Fibroblast of lung (primary cell): ENCODE measurements around the gene KCNMB3. TPM values are rescaled to one million over a fixed set of nuclear protein-coding genes. Genes with fewer than 3 reads are reported as not detected.
"Not testable (repeated sequence)": the region's sequence is repeated elsewhere in the genome, so short reads cannot be mapped to it uniquely, and the experiment has no call there.

ENCODE experiments used
- DNase-seq, 2 donors: peaks; one replicate each; pipeline versions ENCODE4 v3.0.0 to v3.0.0-alpha.2; 2010; ENCODE audit warnings: low read depth in 2 of 2
- H2AFZ ChIP-seq: 2 replicates; pipeline ENCODE4 v1.5.1; 2012; ENCODE audit warnings: low read length, control low read depth, inconsistent platforms
- H3K27ac ChIP-seq: 2 replicates; pipeline ENCODE4 v1.5.1; 2011; ENCODE audit warnings: low read length, control low read depth; ENCODE audit not compliant: insufficient read depth
- H3K27me3 ChIP-seq: 2 replicates; pipeline ENCODE4 v1.5.1; 2011; ENCODE audit warnings: mild to moderate bottlenecking, low read length; ENCODE audit not compliant: control insufficient read depth, insufficient read depth
- H3K36me3 ChIP-seq: 2 replicates; pipeline ENCODE4 v1.5.1; 2011; ENCODE audit warnings: low read length; ENCODE audit not compliant: control insufficient read depth, insufficient read depth
- H3K4me1 ChIP-seq: 2 replicates; pipeline ENCODE4 v1.5.1; 2011; ENCODE audit warnings: low read length; ENCODE audit not compliant: control insufficient read depth, insufficient read depth; ENCODE audit errors: extremely low read depth
- H3K4me2 ChIP-seq: 2 replicates; pipeline ENCODE4 v1.5.1; 2011; ENCODE audit warnings: low read length, control low read depth; ENCODE audit not compliant: insufficient read depth; ENCODE audit errors: extremely low read depth
- H3K4me3 ChIP-seq, 4 experiments: fragments of 200-600 bp in 1 of 4; sonication (generic) in 1 of 4; replicated peaks in 1 of 4; 2 replicates each; pipeline ENCODE4 v1.5.1; 2011 to 2016; ENCODE audit warnings: low read length in 4 of 4, low read depth in 3 of 4, mild to moderate bottlenecking in 3 of 4, control low read depth in 2 of 4, inconsistent platforms in 1 of 4, mixed read lengths in 1 of 4; ENCODE audit not compliant: insufficient read depth in 1 of 4; ENCODE audit errors: control extremely low read depth in 1 of 4
- H3K79me2 ChIP-seq: 2 replicates; pipeline ENCODE4 v1.5.1; 2012; ENCODE audit warnings: mild to moderate bottlenecking, low read length, inconsistent platforms; ENCODE audit not compliant: control insufficient read depth, insufficient read depth
- H3K9ac ChIP-seq: 2 replicates; pipeline ENCODE4 v1.5.1; 2011; ENCODE audit warnings: mild to moderate bottlenecking, low read length, control low read depth; ENCODE audit not compliant: insufficient read depth
- H3K9me3 ChIP-seq: 2 replicates; pipeline ENCODE4 v1.5.1; 2012; ENCODE audit warnings: low read depth, low read length; ENCODE audit not compliant: control insufficient read depth, insufficient read depth
- H4K20me1 ChIP-seq: 2 replicates; pipeline ENCODE4 v1.5.1; 2011; ENCODE audit warnings: low read length; ENCODE audit not compliant: control insufficient read depth, insufficient read depth; ENCODE audit errors: extremely low read depth
- CTCF ChIP-seq, 2 donors: IDR thresholded peaks in 1 of 2; conservative IDR thresholded peaks in 1 of 2; 1 replicate in 1 of 2; 2 replicates in 1 of 2; pipeline ENCODE4 v1.5.1; 2011 to 2012; ENCODE audit warnings: low read length in 2 of 2, control low read depth in 1 of 2, inconsistent platforms in 1 of 2, low read depth in 1 of 2, mild to moderate bottlenecking in 1 of 2
- EZH2 ChIP-seq: IDR thresholded peaks from 2 replicates; pipeline ENCODE4 v1.5.1; 2012; ENCODE audit warnings: low read length, control low read depth, mild to moderate bottlenecking; ENCODE audit errors: missing control alignments
- polyA plus RNA-seq, 2 donors: library from polyadenylated mRNA; depleted of rRNA in 1 of 2; stranded (reverse) in 1 of 2; unstranded in 1 of 2; fragments of >200 nt; gene quantifications; 2 replicates each; pipeline ENCODE4 v1.2.1, GENCODE V29; 2011 to 2012; ENCODE audit warnings: missing spikeins in 1 of 2
- total RNA-seq: library from RNA; depleted of rRNA; stranded (reverse); fragments of >200 nt; gene quantifications from 2 replicates; pipeline ENCODE4 v1.2.1, GENCODE V29; 2014

KCNMB3 gene
- total and polyA plus RNA-seq, 2 donors (not counting 1 experiment from before 2014, with no cell fraction given): 1.3 to 1.5 TPM

- no peak overlapping the region for H3K27ac ChIP-seq
- no peaks in the 10 kb centered on the region for H3K79me2 ChIP-seq
- TF ChIP-seq CTCF (conservative IDR thresholded peaks at IDR 0.05 in 1 of 2, IDR thresholded peaks at IDR 0.05 in 1 of 2; ENCODE audit: low read depth in 1 of 2, low read length in 2 of 2): no peak
- no peak for TF ChIP-seq EZH2
- no peak overlapping the region for H3K4me2 ChIP-seq
- H3K4me1 ChIP-seq: peaks cover 2% of the 10 kb centered on the region
- H3K36me3 ChIP-seq: no peaks in the 10 kb centered on the region
- H4K20me1 ChIP-seq: no peaks in the 10 kb centered on the region
- H3K27me3 ChIP-seq: no peaks in the 10 kb centered on the region
- no peak overlapping the region for H3K4me3 ChIP-seq
- H3K9ac ChIP-seq: no peak overlapping the region
- no peak overlapping the region for H2AFZ ChIP-seq
- no peak for DNase-seq
- no peaks in the 10 kb centered on the region for H3K9me3 ChIP-seq
These were observed 13.5 kb upstream of the KCNMB3 start for GRCh38 chr3:179264449-179264848.

GRCh38 chr3:179263134-179263533 lies 12.2 kb upstream of the KCNMB3 start:
- Histone ChIP-seq H3K27me3 (no peaks in the 10 kb centered on the region), H3K27ac (no peak overlapping the region), H3K36me3 (no peaks in the 10 kb centered on the region), H3K4me2 (no peak overlapping the region), H4K20me1 (no peaks in the 10 kb centered on the region), H3K79me2 (no peaks in the 10 kb centered on the region), H3K4me1 (peaks cover 2% of the 10 kb centered on the region), H3K9me3 (no peaks in the 10 kb centered on the region), H3K9ac (no peak overlapping the region), H2AFZ (no peak overlapping the region), H3K4me3 (no peak overlapping the region)
- no peak for TF ChIP-seq CTCF (conservative IDR thresholded peaks at IDR 0.05 in 1 of 2, IDR thresholded peaks at IDR 0.05 in 1 of 2; ENCODE audit: low read depth in 1 of 2, low read length in 2 of 2)
- TF ChIP-seq EZH2: no peak
- DNase-seq: no peak

- Histone ChIP-seq H3K4me3 (peak overlapping the region; percentile 45 to 70 (median 60)), H4K20me1 (no peaks in the 10 kb centered on the region), H3K4me2 (peak overlapping the region; percentile 64), H3K9me3 (no peaks in the 10 kb centered on the region), H2AFZ (peak overlapping the region; percentile 86), H3K4me1 (peaks cover 2% of the 10 kb centered on the region), H3K36me3 (no peaks in the 10 kb centered on the region), H3K9ac (peak overlapping the region; percentile 63), H3K27ac (peak overlapping the region; percentile 54), H3K79me2 (no peaks in the 10 kb centered on the region), H3K27me3 (no peaks in the 10 kb centered on the region)
- DNase-seq: peak; percentile 60 to 68
- TF ChIP-seq CTCF (conservative IDR thresholded peaks at IDR 0.05 in 1 of 2, IDR thresholded peaks at IDR 0.05 in 1 of 2; ENCODE audit: low read depth in 1 of 2, low read length in 2 of 2): no peak
These were observed 10.2 kb upstream of the KCNMB3 start for GRCh38 chr3:179260949-179261765.

GRCh38 chr3:179259959-179260756 lies 9.2 kb upstream of the KCNMB3 start:
- H2AFZ ChIP-seq, H3K36me3 ChIP-seq, H3K9me3 ChIP-seq, H4K20me1 ChIP-seq, DNase-seq, H3K4me2 ChIP-seq, H3K79me2 ChIP-seq, H3K27me3 ChIP-seq, H3K4me1 ChIP-seq, H3K27ac ChIP-seq, H3K9ac ChIP-seq: not testable (repeated sequence)
- H3K4me3 ChIP-seq: peak overlapping the region in 3 of 4 experiments; percentile 45 to 68 (median 60)
